DMS 273 treated with DMSO at 0.1 percent for 48 hours (cell line): Measurements from ENCODE around the gene CCDC90B.
A peak's percentile ranks its signal among the peaks of the same experiment; 100 is the strongest.
"Not testable (repeated sequence)": the region's sequence is repeated elsewhere in the genome, so short reads cannot be mapped to it uniquely, and the experiment has no call there.

Experiments used
- DNase-seq: peaks from one replicate; lab custom pipeline; 2025; lab: John Stamatoyannopoulos, UW

CCDC90B gene

GRCh38 chr11:83285771-83286528 lies at the start of gene CCDC90B:
TSS of gene CCDC90B (minus strand) at chr11:83286367. CDS start at chr11:83285972, 395 bp downstream.
- DNase-seq: peak; percentile 87

- no peak for DNase-seq
Observed at GRCh38 chr11:83335446-83336070, 49.4 kb upstream of the CCDC90B start.

- no peak for DNase-seq
Observed at GRCh38 chr11:83330303-83330702, 44.1 kb upstream of the CCDC90B start.

DNA sequence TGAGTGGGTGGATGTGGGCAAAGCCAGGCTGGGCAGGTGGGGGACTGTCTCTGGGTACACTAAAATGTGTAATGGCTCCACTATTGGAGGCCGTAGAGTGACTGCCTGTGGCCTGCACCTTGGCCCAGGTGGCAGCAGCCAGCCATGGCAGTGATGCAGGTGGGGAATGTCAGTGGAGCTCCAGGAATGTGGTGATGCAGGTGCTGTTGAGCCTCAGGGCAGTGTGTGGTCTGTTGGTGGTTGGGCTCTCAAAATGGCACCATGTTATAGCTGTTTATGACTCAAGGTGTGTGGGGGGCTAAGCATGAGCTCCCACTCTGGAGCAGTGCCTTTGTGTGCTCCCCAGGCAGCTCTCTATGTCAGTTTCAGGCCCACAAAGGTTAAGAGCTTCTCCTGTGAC lies 40.2 kb upstream of the CCDC90B start:
- no peak for DNase-seq

DNA sequence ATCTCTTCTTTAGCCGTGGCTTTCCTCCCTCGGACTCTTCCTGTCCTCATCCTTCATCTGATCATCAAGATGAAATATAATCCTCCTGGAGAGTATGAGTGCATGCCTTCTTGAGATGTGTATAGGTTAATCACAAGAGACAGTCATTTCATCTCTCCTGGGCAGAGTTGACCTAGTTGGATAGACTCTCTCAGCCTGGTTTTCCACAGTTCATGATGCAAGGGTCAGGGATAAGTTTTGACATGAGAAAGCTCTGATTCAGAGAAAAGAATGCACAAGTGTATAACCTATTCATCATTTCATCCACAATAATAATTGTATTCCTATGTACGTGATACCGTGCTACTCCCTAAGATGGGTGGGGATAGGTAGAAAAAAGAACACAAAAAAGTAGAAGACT lies 33.2 kb upstream of the CCDC90B start:
- no peak for DNase-seq

DNA sequence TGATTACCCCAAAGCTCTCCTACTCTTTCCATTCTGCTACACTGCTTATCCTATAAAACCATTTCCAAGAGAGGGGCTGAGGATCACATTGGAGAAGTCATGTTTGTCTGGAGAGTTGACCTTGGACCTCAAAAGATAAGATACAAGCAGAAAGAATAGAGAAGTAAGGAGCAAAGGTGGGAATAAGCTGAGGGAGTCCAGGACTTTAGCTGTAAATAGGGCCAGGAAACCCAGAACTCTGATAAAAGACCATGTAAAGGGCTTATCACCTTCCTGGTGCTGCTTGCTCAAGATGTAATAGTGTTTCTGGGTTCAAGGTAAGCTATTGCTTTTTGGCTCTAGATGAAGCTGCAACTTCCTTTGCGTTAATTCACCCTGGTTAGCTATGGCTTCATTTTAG lies 32.8 kb upstream of the CCDC90B start:
- DNase-seq: no peak

GRCh38 chr11:83317757-83318690 lies 31.9 kb upstream of the CCDC90B start:
- DNase-seq: no peak

DNA sequence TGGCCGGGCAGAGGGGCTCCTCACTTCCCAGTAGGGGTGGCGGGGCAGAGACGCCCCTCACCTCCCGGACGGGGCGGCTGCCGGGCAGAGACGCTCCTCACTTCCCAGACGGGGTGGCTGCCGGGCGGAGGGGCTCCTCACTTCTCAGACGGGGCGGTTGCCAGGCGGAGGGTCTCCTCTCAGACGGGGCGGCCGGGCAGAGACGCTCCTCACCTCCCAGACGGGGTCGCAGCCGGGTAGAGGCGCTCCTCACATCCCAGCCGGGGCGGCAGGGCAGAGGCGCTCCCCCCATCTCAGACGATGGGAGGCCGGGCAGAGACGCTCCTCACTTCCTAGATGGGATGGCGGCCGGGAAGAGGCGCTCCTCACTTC lies 30.7 kb upstream of the CCDC90B start:
- not testable (repeated sequence) for DNase-seq

GRCh38 chr11:83316143-83316896 lies 30.2 kb upstream of the CCDC90B start:
- DNase-seq: not testable (repeated sequence)

DNA sequence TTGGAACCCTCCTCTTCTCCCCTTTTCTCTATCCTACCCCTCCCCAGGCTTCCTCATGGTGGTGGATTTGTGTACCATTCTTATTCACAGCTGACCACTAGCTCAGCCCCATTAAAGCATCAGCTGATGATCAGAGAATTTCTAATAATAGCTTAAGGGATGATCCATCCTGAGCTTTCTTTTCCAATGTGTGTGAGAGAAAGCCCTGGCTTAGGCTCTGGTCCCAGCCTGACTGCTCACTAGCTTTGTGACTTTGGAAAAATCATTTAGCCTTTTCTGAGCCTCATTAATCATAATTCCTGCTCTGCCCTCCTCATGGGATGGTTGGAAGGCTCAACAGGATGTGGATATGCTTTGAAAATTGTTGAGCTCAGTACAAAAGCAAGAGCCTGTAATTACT lies 26.3 kb upstream of the CCDC90B start:
- no peak for DNase-seq

- no peak for DNase-seq
Observed at GRCh38 chr11:83311701-83312100, 25.5 kb upstream of the CCDC90B start.

DNA sequence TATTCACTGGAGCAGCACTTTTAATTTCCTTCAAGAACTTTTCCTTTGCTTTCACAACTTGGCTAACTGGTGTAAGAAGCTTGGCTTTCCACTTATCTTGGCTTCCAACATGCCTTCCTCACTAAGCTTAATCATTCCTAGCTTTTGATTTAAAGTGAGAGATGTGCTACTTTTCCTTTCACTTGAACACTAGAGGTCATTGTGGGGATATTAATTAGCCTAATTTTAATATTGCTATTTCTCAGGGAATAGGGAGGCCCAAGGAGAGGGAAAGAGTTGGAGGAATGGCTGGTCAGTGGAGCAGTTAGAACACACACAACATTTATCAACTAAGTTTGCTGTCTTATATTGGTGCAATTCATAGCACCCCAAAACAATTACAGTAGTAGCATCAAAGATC lies 24.6 kb upstream of the CCDC90B start:
- no peak for DNase-seq

DNA sequence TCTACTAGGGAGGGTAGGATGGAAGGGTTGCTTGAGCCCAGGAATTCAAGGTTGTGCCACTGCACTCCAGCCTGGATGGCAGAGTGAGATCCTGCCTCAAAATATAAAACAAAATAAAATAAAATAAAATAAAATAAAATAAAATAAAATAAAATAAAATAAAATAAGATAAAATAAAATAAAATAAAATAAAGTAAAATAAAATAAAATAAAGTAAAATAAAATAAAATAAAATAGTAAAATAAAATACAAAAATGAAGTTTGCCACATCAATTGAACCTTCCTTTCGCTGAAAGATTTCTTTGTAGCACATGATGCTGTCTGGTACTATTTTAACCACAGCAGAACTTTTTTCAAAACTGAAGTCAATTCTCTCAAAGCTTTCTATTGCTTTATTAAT lies 22.4 kb upstream of the CCDC90B start:
- DNase-seq: not testable (repeated sequence)

- no peak for DNase-seq
Observed at GRCh38 chr11:83306200-83307080, 20.3 kb upstream of the CCDC90B start.

DNA sequence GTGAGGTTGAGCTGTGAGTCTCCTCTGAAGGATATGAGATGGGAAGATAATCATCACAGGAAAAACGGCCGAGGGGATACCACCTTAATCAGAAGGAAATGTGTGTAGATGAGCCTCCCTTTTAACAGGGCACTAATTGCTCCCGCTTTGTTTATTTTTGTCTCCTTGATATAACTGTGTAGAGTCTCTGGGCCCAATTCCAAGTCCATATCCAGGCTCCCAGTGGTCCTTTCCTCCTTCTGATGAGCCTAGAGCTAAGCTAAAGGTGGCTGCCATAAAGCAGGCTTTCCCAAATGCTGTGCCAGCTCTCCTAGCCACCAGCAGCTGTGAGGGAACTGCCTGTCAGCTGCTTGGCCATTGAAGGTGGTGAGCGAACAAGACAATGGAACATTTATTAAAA lies 17.1 kb upstream of the CCDC90B start:
- no peak for DNase-seq

DNA sequence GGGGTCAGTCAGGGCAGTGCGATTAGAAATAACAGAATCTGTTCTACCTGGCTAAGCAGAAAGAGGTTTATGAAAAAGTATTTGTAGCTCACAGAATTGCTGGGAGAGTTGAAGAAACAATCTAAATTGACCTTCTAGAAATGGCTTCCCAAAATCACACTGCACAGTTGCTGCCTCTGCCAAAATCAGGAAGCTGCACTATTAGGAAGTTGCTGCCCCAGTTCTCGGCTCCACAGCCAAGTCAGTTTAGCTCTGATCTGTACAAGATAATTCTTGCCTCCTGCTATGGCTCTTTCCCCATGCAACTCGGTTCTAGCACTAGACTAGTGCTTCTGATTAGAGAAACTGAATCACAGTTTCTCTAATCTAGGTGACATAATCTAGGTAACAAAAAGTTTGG lies 16.0 kb upstream of the CCDC90B start:
- DNase-seq: no peak

GRCh38 chr11:83299681-83300080 lies 13.5 kb upstream of the CCDC90B start:
- DNase-seq: no peak

- no peak for DNase-seq
Observed at GRCh38 chr11:83294208-83294607, 8.0 kb upstream of the CCDC90B start.

GRCh38 chr11:83293457-83293774 lies 7.2 kb upstream of the CCDC90B start:
- DNase-seq: no peak

GRCh38 chr11:83292709-83293456 lies 6.7 kb upstream of the CCDC90B start:
- peak; percentile 4 for DNase-seq
